HFFc6 (cell line): ENCODE measurements around the gene MGAT3. TPM values are rescaled to one million over a fixed set of nuclear protein-coding genes. Genes with fewer than 3 reads are reported as not detected.
A peak's percentile ranks its signal among the peaks of the same experiment; 100 is the strongest.

ENCODE experiments used
- DNase-seq: peaks from one replicate; pipeline ENCODE4 v3.0.0-alpha.2; 2018
- H3K27ac Mint-ChIP-seq: 2 replicates; pipeline ENCODE4 v1.8.0; 2020; ENCODE audit warnings: mild to moderate bottlenecking, mixed read lengths
- H3K27me3 Mint-ChIP-seq: 2 replicates; pipeline ENCODE4 v1.8.0; 2021; ENCODE audit warnings: mild to moderate bottlenecking, moderate library complexity, mixed read lengths; ENCODE audit not compliant: insufficient read depth
- H3K36me3 Mint-ChIP-seq: 2 replicates; pipeline ENCODE4 v1.8.0; 2021; ENCODE audit warnings: low read depth, mixed read lengths
- H3K4me1 Mint-ChIP-seq: 2 replicates; pipeline ENCODE4 v1.8.0; 2020; ENCODE audit warnings: low read depth, mixed read lengths
- H3K4me3 Mint-ChIP-seq: 2 replicates; pipeline ENCODE4 v1.8.0; 2020; ENCODE audit warnings: mild to moderate bottlenecking, moderate library complexity, mixed read lengths
- H3K9me3 Mint-ChIP-seq: 2 replicates; pipeline ENCODE4 v1.8.0; 2020; ENCODE audit warnings: mild to moderate bottlenecking, mixed read lengths
- total RNA-seq, 6 experiments: library from RNA; stranded (reverse); fragmentation: NEBNext Ultra II Directional; extraction: Animal tissue kit (Norgen Biotek cat#: 25700); gene quantifications; 2 replicates in 1 of 6; 3 replicates in 5 of 6; pipeline ENCODE4 v1.2.3, GENCODE V29; 2021
- TF ChIP-seq, protein P1 (sequence below): fragments of 200-600 bp; sonication (generic); IDR thresholded peaks from 2 replicates; pipeline ENCODE4 v1.5.0; 2021; ENCODE audit warnings: antibody characterized with exemption, mild to moderate bottlenecking

Gene MGAT3
- total RNA-seq, 6 experiments from 2014 or later = not detected

DNA sequence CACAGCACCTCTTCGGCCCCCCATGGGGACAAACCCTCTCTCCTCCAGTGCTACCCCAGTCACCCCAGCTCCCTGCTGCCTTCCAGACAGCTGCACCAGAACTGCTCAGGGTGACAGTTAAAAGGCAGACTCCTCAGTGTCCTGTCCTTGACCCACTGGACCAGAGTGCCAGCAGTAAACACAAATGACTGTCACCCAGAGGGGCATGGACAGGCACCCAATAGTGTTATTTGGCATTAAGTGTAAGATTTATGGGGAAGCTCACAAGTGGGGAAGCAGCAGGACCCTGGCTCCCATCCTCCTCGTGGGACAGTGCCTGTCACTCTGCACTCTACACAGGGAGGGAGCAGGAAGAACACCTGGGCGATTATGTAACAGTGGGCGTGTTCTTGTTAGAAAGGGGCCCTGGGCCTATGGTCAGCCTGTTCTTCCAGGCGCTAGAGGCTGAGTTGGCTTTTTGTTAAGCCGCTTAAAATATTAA, 70.7 kb downstream of the MGAT3 start:
- H3K27ac Mint-ChIP-seq = peak overlapping the region; percentile 73
- peaks cover 33% of the 10 kb centered on the region for H3K27me3 Mint-ChIP-seq
- TF ChIP-seq, protein P1, sequence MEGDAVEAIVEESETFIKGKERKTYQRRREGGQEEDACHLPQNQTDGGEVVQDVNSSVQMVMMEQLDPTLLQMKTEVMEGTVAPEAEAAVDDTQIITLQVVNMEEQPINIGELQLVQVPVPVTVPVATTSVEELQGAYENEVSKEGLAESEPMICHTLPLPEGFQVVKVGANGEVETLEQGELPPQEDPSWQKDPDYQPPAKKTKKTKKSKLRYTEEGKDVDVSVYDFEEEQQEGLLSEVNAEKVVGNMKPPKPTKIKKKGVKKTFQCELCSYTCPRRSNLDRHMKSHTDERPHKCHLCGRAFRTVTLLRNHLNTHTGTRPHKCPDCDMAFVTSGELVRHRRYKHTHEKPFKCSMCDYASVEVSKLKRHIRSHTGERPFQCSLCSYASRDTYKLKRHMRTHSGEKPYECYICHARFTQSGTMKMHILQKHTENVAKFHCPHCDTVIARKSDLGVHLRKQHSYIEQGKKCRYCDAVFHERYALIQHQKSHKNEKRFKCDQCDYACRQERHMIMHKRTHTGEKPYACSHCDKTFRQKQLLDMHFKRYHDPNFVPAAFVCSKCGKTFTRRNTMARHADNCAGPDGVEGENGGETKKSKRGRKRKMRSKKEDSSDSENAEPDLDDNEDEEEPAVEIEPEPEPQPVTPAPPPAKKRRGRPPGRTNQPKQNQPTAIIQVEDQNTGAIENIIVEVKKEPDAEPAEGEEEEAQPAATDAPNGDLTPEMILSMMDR = no peak
- H3K9me3 Mint-ChIP-seq = peaks cover 4% of the 10 kb centered on the region
- peaks cover 73% of the 10 kb centered on the region for H3K4me1 Mint-ChIP-seq
- H3K4me3 Mint-ChIP-seq = no peak overlapping the region
- DNase-seq = no peak
- peaks cover 35% of the 10 kb centered on the region for H3K36me3 Mint-ChIP-seq

DNA sequence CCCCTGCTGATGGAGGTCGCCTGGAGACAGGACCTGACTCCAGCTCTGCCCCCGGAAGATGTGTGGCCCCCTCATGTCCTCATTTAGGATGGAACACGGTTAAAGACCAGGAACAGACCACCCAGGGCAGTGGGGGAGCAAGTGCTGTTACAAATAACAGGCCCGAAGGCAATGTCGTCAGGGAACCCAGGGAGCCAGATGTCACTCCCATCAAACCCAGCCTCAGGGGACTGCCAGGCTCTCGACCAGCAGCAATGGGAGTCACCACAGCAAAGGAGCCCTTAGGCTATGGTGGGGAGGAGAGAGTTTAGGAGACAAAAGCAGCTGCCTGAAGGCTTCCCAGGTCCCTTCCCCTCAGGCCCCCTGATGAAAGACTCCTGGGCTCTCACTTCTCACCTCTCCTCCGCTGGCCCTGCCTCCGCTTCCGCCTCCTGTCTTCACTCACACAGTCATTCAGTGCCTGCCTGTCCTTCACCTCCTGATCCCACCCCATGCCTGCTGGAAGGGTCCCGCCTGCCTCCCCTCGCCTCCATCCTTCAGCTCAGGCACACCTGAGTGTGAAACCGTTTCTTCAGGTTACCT, 71.4 kb downstream of the MGAT3 start:
- Mint-ChIP-seq H3K9me3 (no peaks in the 10 kb centered on the region), H3K27me3 (peaks cover 26% of the 10 kb centered on the region), H3K27ac (peak overlapping the region; percentile 73), H3K4me3 (no peak overlapping the region), H3K36me3 (peaks cover 29% of the 10 kb centered on the region), H3K4me1 (peaks cover 67% of the 10 kb centered on the region)
- TF ChIP-seq, protein P1 = no peak
- DNase-seq = peak; percentile 46

DNA sequence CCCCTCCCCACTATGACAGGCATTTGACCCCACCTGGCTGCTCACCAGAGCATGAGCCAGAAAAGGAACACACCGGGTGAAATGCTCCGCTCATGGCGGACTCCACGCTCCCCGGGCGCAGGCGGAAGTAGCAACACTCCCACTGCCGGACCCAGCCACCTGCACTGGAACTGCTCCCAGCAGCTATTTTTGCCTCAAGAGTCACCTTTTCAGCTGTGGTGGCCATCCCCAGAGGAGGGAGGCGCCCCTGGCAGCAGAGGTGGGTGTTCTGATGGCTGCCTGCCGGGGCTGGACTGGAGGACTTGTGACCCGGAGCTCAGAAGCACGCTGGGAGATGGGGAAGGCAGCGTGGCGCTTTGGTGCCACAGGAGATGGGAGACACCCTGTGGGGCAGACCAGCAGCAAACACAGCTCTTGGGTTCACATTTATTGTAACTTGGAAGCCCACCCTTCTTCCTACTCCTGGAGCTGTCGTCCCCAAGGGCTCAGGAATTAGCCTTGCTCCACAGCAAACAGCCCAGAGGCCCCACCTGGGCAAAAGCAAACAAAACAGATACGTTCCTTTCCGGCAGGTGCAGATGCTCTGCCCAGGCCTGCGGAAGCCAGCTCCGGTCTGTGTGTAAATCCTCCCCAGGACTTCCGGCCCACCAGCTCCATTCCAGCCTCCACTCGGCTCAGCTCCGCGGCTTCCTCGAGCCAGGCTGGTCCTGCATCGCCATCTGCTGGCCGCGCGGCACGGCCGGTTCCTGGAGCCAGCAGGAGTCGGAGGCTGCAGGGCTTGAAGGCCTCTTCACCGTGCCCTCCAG, 72.1 kb downstream of the MGAT3 start:
- Mint-ChIP-seq H3K36me3 (peaks cover 24% of the 10 kb centered on the region), H3K9me3 (no peaks in the 10 kb centered on the region), H3K27me3 (peaks cover 21% of the 10 kb centered on the region), H3K27ac (peak overlapping the region; percentile 62), H3K4me3 (peak overlapping the region; percentile 28; the same call in 1 of the 2 replicates), H3K4me1 (peaks cover 65% of the 10 kb centered on the region)
- peak; percentile 87 for DNase-seq
- TF ChIP-seq, protein P1 = peak; percentile 96

DNA sequence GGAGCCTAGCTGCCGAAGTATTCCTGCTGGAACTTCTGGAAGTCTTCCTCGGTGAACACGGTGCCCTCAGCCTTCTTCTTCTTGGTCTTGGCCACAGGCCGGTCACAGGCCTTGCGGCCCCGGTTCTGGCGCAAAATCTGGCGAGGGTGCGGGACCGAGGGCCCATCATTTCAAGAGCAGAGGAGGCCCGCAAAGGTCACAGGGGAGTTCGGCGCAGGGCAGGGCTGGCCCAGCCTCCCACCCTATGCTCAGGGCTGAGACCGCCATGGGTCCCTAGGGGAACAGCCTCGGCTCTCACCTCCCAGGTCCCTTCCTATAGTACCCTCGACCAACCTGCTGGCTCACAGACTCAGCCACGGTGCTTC, 72.7 kb downstream of the MGAT3 start:
- H3K27ac Mint-ChIP-seq = peak overlapping the region; percentile 59; the same call in 1 of the 2 replicates
- peaks cover 16% of the 10 kb centered on the region for H3K27me3 Mint-ChIP-seq
- H3K4me3 Mint-ChIP-seq = no peak overlapping the region
- TF ChIP-seq, protein P1 = peak; percentile 55
- H3K9me3 Mint-ChIP-seq = no peaks in the 10 kb centered on the region
- H3K4me1 Mint-ChIP-seq = peaks cover 62% of the 10 kb centered on the region
- H3K36me3 Mint-ChIP-seq = peaks cover 24% of the 10 kb centered on the region
- DNase-seq = no peak

DNA sequence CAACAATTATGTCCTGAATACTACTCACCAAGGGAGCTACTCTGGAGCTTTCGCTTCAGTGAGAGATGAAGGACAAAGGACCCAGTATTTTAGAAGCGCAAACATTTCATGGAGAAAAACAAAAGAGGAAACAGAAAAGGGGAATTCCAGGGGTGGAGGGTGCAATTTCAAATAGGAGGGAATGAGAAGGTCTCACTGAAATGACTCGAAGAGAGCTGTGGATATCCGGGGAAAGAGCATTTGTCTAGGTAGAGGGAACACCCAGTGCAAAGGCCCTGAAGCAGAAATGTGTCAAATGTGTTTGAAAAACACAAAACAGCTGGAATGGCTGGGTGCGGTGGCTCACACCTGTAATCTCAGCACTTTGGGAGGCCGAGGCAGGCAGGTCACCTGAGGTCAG, 73.3 kb downstream of the MGAT3 start:
- H3K4me1 Mint-ChIP-seq = peaks cover 57% of the 10 kb centered on the region
- peak overlapping the region; percentile 9 for H3K4me3 Mint-ChIP-seq
- H3K36me3 Mint-ChIP-seq = peaks cover 24% of the 10 kb centered on the region
- DNase-seq = no peak
- H3K27ac Mint-ChIP-seq = peak overlapping the region; percentile 54; the same call in 1 of the 2 replicates
- TF ChIP-seq, protein P1 = no peak
- H3K27me3 Mint-ChIP-seq = peaks cover 9% of the 10 kb centered on the region; the same call in 1 of the 2 replicates
- no peaks in the 10 kb centered on the region for H3K9me3 Mint-ChIP-seq
